Endometrial microvascular endothelial cells (primary cell): Measurements from ENCODE around the gene CFAP45. TPM values are rescaled to one million over a fixed set of nuclear protein-coding genes. Genes with fewer than 3 reads are reported as not detected.
"Not testable (repeated sequence)": the region's sequence is repeated elsewhere in the genome, so short reads cannot be mapped to it uniquely, and the experiment has no call there.

Source experiments
- in situ Hi-C: cut with HindIII; loops from 2 replicates; pipeline ENCODE4 v1.10.0; 2017; ENCODE audit warnings: low sequenced_read_pairs, low pct_unique_long_range_greater_than_20kb; ENCODE audit errors: inconsistent ontology term
- total RNA-seq: library from RNA; depleted of rRNA; stranded (reverse); fragments of >200 nt; gene quantifications from one replicate; pipeline ENCODE4 v1.2.3, GENCODE V29; 2015; ENCODE audit errors: inconsistent ontology term

Gene CFAP45
- total RNA-seq, 1 donor from 2014 or later = 0.19 TPM

DNA sequence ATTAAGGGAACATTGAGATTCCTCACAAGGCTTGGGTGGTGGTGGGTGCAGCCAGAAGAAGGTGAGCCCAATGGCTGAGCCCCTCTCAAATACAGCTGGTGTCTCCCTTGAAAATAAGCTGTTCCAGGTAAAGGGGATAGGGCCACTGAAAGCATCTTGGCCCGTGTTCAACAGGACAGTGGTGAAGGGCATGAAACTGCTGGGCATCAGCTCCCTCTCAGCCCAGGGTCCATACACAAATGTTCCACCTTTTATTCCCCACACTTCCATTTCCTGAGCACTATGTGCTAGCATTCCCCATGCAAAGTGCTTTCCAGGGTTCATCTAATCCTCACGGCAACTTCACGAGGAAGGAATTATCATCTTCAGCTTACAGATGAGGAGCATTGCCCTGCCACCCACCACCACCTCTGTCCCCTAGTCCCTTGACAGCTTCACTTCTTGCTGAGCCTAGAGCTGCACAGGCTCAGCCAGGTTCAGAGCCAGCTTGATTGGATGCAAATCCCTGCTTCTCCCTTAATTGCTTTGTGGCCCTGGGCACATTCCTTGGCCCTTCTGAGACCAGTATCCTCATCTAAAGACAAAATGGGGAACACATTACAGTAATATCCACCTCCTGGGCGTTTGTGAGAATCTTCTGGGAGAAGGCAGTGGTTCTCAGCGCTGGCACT is 15.7 kb upstream of the CFAP45 start:
- in situ Hi-C loops = no loop called here

DNA sequence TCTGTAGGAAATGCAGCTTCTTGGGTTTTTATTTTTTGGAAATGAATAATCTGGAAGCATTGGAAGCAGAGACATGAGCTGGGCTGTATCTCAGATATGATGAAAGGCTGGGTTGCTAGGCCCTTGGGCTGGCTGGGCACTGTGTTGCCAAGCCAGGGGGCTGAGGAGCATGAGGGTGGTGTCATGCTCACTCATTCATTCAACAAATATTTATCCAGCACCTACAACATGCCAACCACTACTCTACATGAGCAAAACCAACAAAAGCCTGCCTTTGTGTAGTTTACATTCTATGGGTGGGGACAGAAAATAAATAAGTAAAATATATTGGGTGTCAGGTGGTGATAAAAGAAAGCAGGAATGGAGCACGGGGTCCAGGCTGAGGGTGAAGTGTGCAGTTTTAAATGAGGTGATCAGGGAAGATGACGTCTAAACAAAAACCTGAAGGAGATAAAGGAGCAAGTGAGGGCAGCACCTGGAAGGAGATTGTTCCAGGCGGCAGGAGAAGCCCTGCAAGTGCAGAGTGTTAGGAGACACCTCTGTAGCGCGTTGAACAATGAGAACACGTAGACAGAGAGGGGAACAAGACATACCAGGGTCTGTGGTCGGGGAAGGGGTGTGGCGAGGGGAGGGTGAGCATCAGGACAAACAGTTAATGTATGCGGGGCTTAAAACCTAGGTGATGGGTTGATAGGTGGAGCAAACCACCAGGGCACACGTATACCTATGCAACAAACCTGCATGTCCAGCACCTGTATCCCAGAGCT is 14.5 kb upstream of the CFAP45 start:
- in situ Hi-C loops = no loop called here

DNA sequence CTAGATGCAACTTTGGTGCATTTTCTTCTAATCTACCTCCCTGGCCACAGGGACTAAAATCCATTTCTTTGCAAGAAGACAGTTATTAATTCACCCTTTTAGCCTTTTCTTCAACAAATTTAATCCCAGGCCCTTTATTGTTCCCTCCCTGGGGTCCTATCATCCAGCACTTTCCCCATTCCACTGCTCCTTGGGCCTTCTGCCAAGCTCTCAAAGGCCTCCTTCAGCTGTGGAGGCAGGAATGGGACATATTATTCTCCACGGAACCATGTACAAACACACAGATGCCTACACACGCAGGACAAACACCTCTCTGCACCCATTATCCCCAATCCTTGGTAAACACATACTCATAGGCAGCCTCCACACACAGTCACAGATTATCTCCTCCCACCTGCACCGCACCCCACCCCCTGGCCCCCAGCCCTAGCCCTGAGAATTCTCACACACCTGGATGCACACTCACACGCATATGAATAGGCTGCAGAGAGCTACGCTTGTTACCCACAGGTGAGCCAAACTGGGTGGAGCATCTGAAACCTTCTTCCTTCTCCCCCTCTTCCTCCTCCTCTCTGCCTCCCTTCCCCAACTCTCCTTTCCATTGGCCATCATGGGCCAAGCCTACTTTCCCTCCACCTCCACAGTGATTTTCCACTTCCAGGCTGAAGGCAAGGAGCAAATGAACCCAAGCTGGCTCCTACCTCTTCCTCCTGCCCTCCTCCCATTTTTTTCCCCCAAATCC is 13.7 kb upstream of the CFAP45 start:
- in situ Hi-C loops = no loop called here

DNA sequence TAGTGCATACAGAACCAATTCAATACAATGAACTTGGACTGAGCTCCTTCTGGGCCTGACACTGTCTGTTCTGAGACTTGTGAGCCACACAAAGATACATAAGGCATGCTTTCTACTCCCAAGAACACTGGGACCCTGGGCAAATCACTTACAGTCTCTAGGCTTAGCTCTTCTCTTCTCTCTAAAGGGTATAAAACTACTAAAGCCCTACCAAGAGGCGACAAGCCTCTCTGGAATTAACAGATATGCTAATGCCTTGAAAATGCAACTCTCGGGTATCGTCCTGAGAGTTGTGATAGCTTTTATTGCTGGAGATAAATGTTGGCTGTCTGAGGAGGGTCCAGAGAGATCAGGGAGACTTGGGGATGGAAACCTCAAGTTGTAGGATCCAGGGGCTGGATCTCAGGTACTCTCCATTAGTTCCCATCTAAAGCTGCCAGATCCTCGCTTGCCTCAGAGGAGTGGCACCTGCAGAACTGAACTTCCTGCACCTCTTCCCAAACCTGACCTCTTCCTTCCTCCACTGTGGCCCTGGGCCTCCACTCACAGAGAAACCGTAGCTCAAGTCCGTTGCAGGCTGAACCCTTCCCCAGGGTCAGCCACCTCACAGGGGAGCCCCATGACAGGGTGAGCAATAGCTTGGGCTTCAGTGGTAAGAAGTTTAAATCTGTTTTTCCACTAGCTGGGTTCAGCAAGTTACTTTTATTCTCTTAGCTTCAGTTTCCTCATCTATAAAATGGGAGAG is 11.5 kb upstream of the CFAP45 start:
- in situ Hi-C loops = no loop called here

DNA sequence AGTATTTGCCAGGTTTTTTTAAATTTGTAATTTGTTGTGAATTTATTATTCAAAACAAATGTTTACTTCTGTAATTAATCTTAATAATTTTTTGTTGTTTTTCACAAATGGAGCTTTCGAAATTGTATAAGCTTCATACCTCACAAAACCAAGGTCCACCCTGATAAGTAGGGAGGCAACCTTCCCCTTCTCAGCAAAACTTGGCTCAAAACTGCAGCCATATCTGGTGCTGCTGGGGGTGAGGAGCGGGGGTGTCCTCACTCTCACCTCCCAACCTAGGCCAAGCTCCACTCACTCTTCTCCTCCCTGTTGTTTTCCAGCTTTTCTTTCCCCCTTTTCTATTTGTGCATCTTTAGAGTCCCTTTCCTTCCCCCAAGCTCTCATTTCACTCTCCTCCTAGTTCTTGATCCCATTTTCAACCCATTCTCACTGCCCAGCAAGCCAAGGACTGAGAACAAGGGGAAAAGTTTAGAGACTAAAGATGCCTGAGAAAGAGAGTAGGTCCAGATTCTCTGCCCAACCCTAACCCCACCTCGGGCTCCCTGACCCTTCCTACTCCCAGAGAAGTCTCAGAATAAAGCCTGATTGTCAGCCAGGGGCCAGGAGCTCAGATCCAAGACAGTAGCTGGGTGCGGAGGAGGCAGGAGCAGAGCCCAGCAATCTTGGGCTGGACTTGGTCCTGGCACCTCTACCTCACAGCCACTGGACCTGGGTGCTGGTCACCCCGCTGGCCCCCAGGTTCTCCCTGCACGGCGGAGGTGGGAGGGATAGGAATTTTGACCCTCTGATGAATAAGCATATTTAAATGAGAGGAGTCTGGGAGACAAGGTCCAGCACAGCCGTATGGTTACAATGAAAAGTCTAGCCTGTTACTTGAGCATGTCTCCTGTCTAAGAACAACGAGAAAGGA is 8.3 kb upstream of the CFAP45 start:
- in situ Hi-C loops = no loop called here

DNA sequence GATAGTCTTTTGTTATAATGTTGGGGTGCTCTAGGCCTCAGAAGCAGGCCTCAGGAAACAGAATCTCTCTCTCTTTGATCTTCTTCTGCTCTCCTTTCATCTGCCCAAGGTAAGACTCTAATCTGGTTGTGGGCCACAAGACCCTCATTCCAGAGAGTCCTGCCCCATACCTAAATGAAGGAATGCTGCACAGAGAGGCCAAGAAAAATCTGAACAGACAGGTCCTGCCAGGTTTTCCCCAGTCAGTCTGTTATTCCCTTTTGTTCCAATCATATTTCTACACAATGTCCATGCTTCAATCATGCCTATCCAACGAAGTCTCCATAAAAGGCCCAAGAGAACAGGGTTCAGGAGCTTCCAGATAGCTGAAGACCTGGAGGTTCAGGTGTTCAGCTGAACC is 7.0 kb upstream of the CFAP45 start:
- in situ Hi-C loops = no loop called here

DNA sequence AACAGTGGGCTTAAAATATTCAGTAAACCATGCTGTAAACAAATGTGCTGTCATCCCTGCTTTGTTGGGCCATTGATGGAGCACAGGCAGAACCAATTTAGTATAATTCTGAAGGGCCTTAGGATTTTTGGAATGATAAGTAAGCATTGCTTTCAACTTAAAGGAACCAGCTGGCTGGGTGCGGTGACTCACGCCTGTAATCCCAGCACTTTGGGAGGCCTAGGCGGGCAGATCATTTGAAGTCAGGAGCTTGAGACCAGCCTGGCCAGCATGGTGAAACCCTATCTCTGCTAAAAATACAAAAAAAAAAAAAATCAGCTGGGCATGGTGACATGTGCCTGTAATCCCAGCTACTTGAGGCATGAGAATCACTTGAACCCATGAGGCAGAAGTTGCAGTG is 4.1 kb upstream of the CFAP45 start:
- in situ Hi-C loops = not testable (repeated sequence)

DNA sequence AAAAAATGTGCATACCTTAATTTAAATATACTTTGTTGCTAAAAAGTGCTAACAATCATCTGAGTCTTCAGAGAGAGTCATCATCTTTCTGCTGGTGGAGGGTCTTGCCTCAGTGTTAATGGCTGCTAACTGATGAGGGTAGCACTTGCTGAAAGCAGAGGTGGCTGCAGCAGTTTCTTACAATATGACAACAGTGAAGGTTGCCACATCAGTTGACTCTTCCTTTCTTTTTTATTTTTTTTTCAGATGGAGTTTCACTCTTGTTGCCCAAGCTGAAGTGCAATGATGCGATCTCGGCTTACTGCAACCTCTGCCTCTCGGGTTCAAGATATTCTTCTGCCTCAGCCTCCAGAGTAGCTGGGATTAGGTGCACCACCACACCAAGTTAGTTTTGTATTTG is 2.6 kb upstream of the CFAP45 start:
- in situ Hi-C loops = no loop called here

DNA sequence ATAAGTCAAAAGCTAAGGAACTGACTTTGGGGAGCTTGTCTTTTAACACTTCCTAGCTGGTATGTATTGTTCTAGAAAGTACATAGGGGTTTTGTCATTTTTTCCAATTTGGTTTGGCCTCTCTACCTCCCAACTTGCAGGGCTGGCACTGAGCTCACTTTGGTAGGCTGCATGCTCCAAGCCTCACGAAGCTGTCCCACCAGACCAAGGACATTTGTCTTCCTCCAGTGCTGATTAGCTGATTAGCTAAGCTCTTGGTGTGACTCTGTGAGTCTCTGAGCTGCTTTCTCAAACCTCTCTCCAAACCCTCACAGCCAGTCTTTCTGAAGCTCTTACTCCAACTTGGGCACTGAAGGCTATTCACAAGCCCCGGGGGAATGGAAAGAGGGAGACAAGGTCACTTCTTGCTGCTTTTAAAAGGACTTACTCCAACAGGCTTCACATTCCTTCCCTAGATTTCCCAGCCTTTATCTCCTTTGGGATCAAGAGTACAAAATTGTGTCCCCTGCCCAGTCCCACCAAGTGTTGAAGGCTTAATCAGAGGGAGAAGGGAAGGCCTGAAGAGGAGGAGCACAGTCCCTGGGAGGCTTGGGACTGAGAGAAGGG is 893 bp upstream of the CFAP45 start:
- in situ Hi-C loops = no loop called here

DNA sequence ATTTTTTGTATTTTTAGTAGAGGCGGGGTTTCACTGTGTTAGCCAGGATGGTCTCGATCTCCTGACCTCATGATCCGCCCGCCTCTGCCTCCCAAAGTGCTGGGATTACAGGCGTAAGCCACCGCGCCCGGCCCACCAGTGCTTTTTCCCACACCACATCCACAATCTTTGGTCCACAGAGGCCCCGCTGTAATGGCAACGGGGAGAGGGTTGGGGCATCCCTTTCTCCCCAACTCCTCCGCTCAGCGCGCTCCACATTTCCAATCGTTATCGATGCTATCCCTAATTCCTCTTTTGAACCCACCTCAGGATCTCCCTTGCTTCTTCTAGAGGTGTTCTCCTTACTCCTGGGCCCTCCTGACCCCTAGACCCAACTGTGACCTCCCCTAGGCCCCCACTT is 331 bp downstream of the CFAP45 start:
- in situ Hi-C loops = loop anchor here (25.0 kb wide), 2 partner anchors 112 to 712 kb away; partner anchors contain the start of gene DUSP23

DNA sequence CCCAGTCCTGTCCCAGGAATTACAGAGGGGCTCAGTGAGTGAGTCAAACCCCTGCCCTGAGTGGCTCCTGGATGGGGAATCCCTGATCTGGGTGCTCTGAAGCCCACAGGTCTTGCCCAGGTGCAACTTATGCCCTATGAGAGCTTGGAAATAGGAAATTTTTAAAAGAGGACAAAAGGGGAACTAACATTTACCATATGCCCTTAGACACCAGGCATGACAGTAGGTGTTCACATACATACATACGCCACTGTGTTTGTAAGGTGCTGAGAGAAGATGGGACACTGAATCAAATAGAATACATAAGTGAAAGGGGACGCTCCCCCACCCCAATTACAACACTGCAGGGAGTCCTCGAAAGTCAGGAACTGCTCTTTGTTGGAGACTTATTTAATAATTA is 1.4 kb downstream of the CFAP45 start:
- in situ Hi-C loops = loop anchor here (25.0 kb wide), 2 partner anchors 111 to 711 kb away; partner anchors contain the start of gene DUSP23

DNA sequence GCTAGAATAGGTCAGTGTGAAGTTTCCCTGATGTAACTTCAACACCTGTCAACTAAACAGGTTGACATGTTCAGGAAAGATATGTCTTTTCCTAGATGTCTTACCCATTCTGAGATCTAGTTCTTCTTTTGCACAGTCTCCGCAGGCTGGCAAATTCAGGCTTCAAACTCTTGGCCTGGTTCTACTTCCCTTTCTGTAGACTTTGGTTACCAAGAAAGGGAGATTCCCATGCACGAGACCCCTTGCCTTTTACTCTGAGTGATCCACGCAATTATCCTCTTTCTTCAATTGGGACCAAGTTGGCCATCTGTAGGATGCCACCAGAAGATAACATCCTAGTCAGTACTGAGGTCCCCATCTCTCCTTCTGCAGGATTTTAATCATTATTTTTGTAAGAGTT is 2.0 kb downstream of the CFAP45 start:
- in situ Hi-C loops = loop anchor here (25.0 kb wide), 2 partner anchors 111 to 711 kb away; partner anchors contain the start of gene DUSP23

DNA sequence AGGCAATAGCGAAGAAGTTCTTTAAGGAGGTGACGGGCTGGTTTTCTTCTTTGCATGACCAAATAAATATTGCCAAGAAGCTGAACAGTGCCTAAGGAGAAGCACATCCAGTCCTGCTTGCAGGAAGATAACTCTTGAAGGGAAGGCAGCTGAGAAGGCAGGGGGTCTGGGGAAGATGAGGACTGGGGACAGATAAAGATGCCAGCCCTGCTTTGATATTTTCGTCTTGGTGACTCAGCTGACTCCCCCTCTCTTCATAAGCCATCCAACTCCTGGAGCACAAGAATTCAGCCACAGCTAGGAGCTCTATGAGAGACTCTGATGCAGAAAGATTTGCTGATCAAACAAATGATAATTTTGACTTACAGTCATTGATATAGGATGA is 3.4 kb downstream of the CFAP45 start:
- in situ Hi-C loops = loop anchor here (25.0 kb wide), 2 partner anchors 109 to 709 kb away; partner anchors contain the start of gene DUSP23

DNA sequence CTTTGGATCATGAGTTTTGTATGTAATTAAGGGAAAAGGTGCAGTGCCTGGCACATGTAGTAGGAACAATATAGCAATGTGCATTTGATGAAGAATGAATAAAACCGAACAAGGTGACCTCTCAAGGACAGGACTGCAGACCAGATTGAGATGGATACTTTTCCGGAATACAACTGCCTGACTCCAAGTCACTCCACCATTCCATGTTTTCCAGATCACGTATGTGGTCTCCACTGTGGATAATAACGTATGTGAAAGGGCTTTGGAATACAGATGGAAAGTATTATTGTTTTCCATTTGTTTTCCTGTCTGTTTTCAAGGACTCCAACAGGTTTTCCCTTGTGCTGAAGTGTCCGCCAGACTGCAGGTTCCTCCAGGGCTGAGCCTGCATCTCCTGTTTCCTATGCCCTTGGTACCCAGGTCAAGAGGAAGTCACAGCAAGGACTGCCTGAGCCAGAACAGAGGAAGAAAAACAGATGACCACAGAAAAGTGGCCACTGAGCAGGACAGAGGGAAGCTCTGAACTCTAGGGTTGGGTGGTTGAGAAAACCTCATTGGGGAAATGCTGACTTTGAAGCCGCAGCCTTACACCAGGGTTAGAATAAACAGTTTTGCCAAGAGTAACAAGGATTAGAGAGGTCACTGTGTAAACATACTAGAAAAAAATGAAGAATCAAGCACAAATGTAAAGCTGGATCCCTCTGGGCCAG is 4.0 kb downstream of the CFAP45 start:
- in situ Hi-C loops = loop anchor here (25.0 kb wide), 2 partner anchors 109 to 709 kb away; partner anchors contain the start of gene DUSP23

DNA sequence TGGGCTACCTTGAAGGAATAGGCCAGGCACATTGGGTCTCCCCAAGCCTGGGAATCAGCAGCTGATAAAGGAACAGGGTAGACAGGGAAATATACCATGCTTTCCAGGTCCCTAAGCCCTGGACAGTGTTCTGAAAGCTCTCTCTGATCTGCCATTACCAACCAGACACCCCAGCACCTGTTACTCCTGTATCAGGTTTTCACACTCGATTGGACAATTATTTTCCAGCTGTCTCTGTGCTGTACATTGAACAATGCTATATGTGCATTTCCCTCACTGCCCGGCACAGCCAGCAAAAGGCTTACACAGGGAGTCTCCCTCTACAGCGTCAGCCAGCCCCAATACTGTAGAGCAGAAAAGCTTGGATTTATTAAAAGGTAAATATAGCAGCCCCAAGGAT is 4.7 kb downstream of the CFAP45 start:
- in situ Hi-C loops = loop anchor here (25.0 kb wide), 2 partner anchors 108 to 708 kb away; partner anchors contain the start of gene DUSP23

DNA sequence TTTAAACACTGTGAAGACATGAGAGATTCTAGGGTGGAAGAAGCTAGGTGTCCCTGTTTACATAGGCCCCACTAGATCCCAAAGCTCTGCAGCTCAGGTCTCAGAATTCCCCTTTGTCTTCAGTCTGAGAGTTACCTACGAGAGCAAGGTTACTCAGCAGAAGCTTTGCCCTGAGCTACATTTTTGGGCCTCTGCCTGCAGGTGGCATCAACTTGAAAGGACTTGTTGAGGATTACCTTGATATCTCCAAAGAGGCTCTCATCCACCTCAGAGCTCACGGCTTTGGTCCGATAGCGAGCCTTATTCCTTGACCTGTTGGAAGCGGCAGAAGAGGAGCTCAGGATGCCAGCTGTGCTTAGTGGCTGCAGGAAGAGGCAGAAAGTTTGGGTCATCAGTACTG is 7.0 kb downstream of the CFAP45 start:
- in situ Hi-C loops = loop anchor here (25.0 kb wide), 2 partner anchors 106 to 706 kb away; partner anchors contain the start of gene DUSP23
